GM23338 (cell line): ENCODE measurements around the gene STAC2. TPM values are rescaled to one million over a fixed set of nuclear protein-coding genes. Genes with fewer than 3 reads are reported as not detected.
A peak's percentile ranks its signal among the peaks of the same experiment; 100 is the strongest.

ENCODE experiments used
- ATAC-seq: fragments of 200-7000 bp; cut with Tn5 transposase; 3 replicates; pipeline ENCODE4 v1.9.1; 2020
- DNase-seq: peaks from one replicate; pipeline ENCODE4 v3.0.0-alpha.2; 2015; ENCODE audit warnings: low spot score
- H2AFZ ChIP-seq: fragments of 200-600 bp; sonication (generic); 2 replicates; pipeline ENCODE4 v1.8.0; 2016; ENCODE audit warnings: antibody characterized with exemption, mild to moderate bottlenecking, moderate library complexity
- H3F3A ChIP-seq: fragments of 200-600 bp; sonication (generic); replicated peaks from 2 replicates; pipeline ENCODE4 v1.8.0; 2017; ENCODE audit warnings: antibody characterized with exemption, mixed run types, low read depth
- H3K27ac ChIP-seq: fragments of 200-600 bp; sonication (generic); 2 replicates; pipeline ENCODE4 v1.6.1; 2016; ENCODE audit warnings: low read depth
- H3K27me3 ChIP-seq: fragments of 200-600 bp; sonication (generic); 2 replicates; pipeline ENCODE4 v1.8.0; 2016; ENCODE audit warnings: mild to moderate bottlenecking, mixed run types, moderate library complexity; ENCODE audit not compliant: insufficient read depth
- H3K36me3 ChIP-seq: fragments of 200-600 bp; sonication (generic); 2 replicates; pipeline ENCODE4 v1.8.0; 2016; ENCODE audit warnings: mild to moderate bottlenecking; ENCODE audit not compliant: insufficient read depth
- H3K4me1 ChIP-seq: fragments of 200-600 bp; sonication (generic); 2 replicates; pipeline ENCODE4 v1.8.0; 2016; ENCODE audit warnings: mild to moderate bottlenecking, moderate library complexity; ENCODE audit not compliant: insufficient read depth
- H3K4me2 ChIP-seq: fragments of 200-600 bp; sonication (generic); 2 replicates; pipeline ENCODE4 v1.7.1; 2017; ENCODE audit warnings: mixed run types
- H3K4me3 ChIP-seq: fragments of 200-600 bp; sonication (generic); 2 replicates; pipeline ENCODE4 v1.6.1; 2016; ENCODE audit warnings: mixed run types
- H3K79me2 ChIP-seq: fragments of 200-600 bp; sonication (generic); replicated peaks from 2 replicates; pipeline ENCODE4 v1.8.0; 2017; ENCODE audit warnings: mild to moderate bottlenecking; ENCODE audit not compliant: insufficient read depth
- H3K9me2 ChIP-seq: fragments of 200-600 bp; sonication (generic); 2 replicates; pipeline ENCODE4 v1.8.0; 2017; ENCODE audit not compliant: insufficient read depth
- H4K20me1 ChIP-seq: fragments of 200-600 bp; sonication (generic); replicated peaks from 2 replicates; pipeline ENCODE4 v1.8.0; 2017; ENCODE audit warnings: mild to moderate bottlenecking; ENCODE audit not compliant: insufficient read depth
- H3K27ac Mint-ChIP-seq: 2 replicates; pipeline ENCODE4 v1.8.0; 2020; ENCODE audit warnings: inconsistent platforms, mild to moderate bottlenecking, moderate library complexity, mixed read lengths
- H3K27me3 Mint-ChIP-seq: 3 replicates; pipeline ENCODE4 v1.8.0; 2022; ENCODE audit warnings: low read depth, mild to moderate bottlenecking, moderate library complexity, mixed read lengths, inconsistent platforms; ENCODE audit not compliant: insufficient read depth, poor library complexity
- H3K36me3 Mint-ChIP-seq: 3 replicates; pipeline ENCODE4 v1.8.0; 2021; ENCODE audit warnings: low read depth, mild to moderate bottlenecking, inconsistent platforms, moderate library complexity, mixed read lengths
- H3K4me1 Mint-ChIP-seq: 3 replicates; pipeline ENCODE4 v1.8.0; 2020; ENCODE audit warnings: mild to moderate bottlenecking, inconsistent platforms, mixed read lengths
- H3K4me3 Mint-ChIP-seq: 3 replicates; pipeline ENCODE4 v1.8.0; 2021; ENCODE audit warnings: moderate library complexity, mild to moderate bottlenecking, inconsistent platforms, mixed read lengths
- H3K9me3 Mint-ChIP-seq: 3 replicates; pipeline ENCODE4 v1.8.0; 2020; ENCODE audit warnings: moderate library complexity, mild to moderate bottlenecking, inconsistent platforms, mixed read lengths
- CREB1 ChIP-seq: fragments of 250-450 bp; sonication (Bioruptor Pico); IDR thresholded peaks from 2 replicates; pipeline ENCODE4 v1.5.0; 2020; ENCODE audit warnings: low read depth, mild to moderate bottlenecking, moderate library complexity
- EZH2 ChIP-seq: fragments of 200-600 bp; sonication (generic); IDR thresholded peaks from one replicate; pipeline ENCODE4 v1.8.0; 2017; ENCODE audit warnings: antibody characterized with exemption, mild to moderate bottlenecking, low read depth; ENCODE audit not compliant: unreplicated experiment
- EZH2phosphoT487 ChIP-seq: fragments of 200-600 bp; sonication (generic); IDR thresholded peaks from one replicate; pipeline ENCODE4 v1.8.1; 2018; ENCODE audit warnings: antibody characterized with exemption; ENCODE audit not compliant: unreplicated experiment
- JUNB ChIP-seq: IDR thresholded peaks from one replicate; pipeline ENCODE4 v1.6.1; 2016; ENCODE audit warnings: antibody characterized with exemption; ENCODE audit not compliant: unreplicated experiment
- NANOG ChIP-seq: IDR thresholded peaks from 2 replicates; pipeline ENCODE4 v1.6.1; 2016; ENCODE audit warnings: antibody characterized with exemption, borderline replicate concordance
- POLR2AphosphoS5 ChIP-seq: IDR thresholded peaks from 2 replicates; pipeline ENCODE4 v1.6.1; 2016; ENCODE audit warnings: antibody characterized with exemption, low read depth
- STAT1 ChIP-seq: IDR thresholded peaks from one replicate; pipeline ENCODE4 v1.6.1; 2016; ENCODE audit warnings: antibody characterized with exemption; ENCODE audit not compliant: unreplicated experiment
- ZNF114 ChIP-seq: fragments of 250-450 bp; sonication (Bioruptor Pico); IDR thresholded peaks from 2 replicates; pipeline ENCODE4 v1.5.0; 2020; ENCODE audit warnings: mild to moderate bottlenecking, moderate library complexity
- ZNF331 ChIP-seq: fragments of 250-450 bp; sonication (Bioruptor Pico); IDR thresholded peaks from 2 replicates; pipeline ENCODE4 v1.5.0; 2020; ENCODE audit warnings: low read depth, mild to moderate bottlenecking, moderate library complexity
- polyA plus RNA-seq: library from polyadenylated mRNA; unstranded; fragments of >200 nt; fragmentation: Nextera tagmentation; extraction: Ambion mirVana; gene quantifications from 2 replicates; pipeline ENCODE4 v1.2.1, GENCODE V29; 2016
- total RNA-seq: library from RNA; depleted of rRNA; stranded (reverse); fragments of >200 nt; shearing (Covaris generic); gene quantifications from 2 replicates; pipeline ENCODE4 v1.2.3, GENCODE V29; 2014
- TF ChIP-seq, protein P1 (sequence below): IDR thresholded peaks from one replicate; pipeline ENCODE4 v1.6.1; 2018; ENCODE audit warnings: antibody characterized with exemption; ENCODE audit not compliant: unreplicated experiment
- TF ChIP-seq, protein P2 (sequence below), 2 experiments: fragments of 200-600 bp in 1 of 2; sonication (generic) in 1 of 2; conservative IDR thresholded peaks; 2 replicates each; pipeline versions ENCODE4 v1.5.1 to v1.6.1; 2016 to 2017; ENCODE audit warnings: antibody characterized with exemption in 2 of 2, low read depth in 2 of 2, mild to moderate bottlenecking in 2 of 2, moderate library complexity in 1 of 2
- TF ChIP-seq, protein P3 (sequence below): fragments of 250-450 bp; sonication (Bioruptor Pico); IDR thresholded peaks from 2 replicates; pipeline ENCODE4 v1.5.0; 2020; ENCODE audit warnings: mild to moderate bottlenecking, moderate library complexity
- TF ChIP-seq, protein P4 (sequence below): IDR thresholded peaks from 2 replicates; pipeline ENCODE4 v1.6.1; 2016; ENCODE audit warnings: antibody characterized with exemption

The STAC2 gene
- total and polyA plus RNA-seq, 2 experiments from 2014 or later, result 1.9 to 3.1 TPM

DNA sequence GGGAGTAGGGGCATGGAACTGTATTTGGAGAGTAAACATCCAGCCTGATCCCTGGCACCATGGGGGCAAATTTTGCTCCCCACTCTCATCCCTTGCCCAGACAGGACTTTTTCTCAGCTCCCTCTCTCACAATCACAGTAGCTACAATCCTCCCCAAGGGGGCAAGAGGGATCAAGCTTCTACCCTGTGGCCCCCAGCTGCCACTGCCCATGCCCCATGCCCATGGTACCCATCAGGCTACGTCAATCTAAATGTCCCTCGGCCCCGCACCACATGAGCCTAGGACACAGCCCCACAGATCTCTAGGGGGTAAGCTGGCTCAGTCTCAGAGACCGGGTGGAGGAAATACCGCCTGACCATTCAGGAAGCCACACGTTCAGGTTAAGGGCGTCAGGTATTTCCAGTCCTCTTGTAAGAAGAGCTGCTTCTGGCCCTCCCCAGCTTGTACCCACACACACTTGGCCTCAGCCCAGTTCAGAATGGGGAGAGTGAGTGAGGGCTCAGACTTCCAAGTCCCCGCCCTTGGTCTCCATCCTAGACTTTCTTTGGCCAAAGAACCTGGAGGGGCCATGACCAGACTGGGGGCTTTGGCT, 30.1 kb downstream of the STAC2 start:
- Histone ChIP-seq H3K4me3 (peak overlapping the region; percentile 93), H3K27me3 (no peaks in the 10 kb centered on the region), H3K4me1 (peaks cover 32% of the 10 kb centered on the region), H3K27ac (no peak overlapping the region), H4K20me1 (peaks cover 9% of the 10 kb centered on the region), H3F3A (peaks cover 11% of the 10 kb centered on the region), H3K4me2 (peak overlapping the region; percentile 89), H3K36me3 (peaks cover 5% of the 10 kb centered on the region), H2AFZ (no peak overlapping the region), H3K79me2 (peaks cover 28% of the 10 kb centered on the region), H3K9me2 (no peaks in the 10 kb centered on the region)
- peak overlapping the region; percentile 88 for H3K4me3 Mint-ChIP-seq
- TF ChIP-seq EZH2 (no peak), POLR2AphosphoS5 (no peak), ZNF331 (no peak), EZH2phosphoT487 (no peak), JUNB (no peak), NANOG (no peak), STAT1 (no peak), ZNF114 (no peak), CREB1 (CRISPR knock-in tag) (no peak)
- TF ChIP-seq, protein P1, sequence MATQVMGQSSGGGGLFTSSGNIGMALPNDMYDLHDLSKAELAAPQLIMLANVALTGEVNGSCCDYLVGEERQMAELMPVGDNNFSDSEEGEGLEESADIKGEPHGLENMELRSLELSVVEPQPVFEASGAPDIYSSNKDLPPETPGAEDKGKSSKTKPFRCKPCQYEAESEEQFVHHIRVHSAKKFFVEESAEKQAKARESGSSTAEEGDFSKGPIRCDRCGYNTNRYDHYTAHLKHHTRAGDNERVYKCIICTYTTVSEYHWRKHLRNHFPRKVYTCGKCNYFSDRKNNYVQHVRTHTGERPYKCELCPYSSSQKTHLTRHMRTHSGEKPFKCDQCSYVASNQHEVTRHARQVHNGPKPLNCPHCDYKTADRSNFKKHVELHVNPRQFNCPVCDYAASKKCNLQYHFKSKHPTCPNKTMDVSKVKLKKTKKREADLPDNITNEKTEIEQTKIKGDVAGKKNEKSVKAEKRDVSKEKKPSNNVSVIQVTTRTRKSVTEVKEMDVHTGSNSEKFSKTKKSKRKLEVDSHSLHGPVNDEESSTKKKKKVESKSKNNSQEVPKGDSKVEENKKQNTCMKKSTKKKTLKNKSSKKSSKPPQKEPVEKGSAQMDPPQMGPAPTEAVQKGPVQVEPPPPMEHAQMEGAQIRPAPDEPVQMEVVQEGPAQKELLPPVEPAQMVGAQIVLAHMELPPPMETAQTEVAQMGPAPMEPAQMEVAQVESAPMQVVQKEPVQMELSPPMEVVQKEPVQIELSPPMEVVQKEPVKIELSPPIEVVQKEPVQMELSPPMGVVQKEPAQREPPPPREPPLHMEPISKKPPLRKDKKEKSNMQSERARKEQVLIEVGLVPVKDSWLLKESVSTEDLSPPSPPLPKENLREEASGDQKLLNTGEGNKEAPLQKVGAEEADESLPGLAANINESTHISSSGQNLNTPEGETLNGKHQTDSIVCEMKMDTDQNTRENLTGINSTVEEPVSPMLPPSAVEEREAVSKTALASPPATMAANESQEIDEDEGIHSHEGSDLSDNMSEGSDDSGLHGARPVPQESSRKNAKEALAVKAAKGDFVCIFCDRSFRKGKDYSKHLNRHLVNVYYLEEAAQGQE, result no peak
- TF ChIP-seq, protein P2, sequence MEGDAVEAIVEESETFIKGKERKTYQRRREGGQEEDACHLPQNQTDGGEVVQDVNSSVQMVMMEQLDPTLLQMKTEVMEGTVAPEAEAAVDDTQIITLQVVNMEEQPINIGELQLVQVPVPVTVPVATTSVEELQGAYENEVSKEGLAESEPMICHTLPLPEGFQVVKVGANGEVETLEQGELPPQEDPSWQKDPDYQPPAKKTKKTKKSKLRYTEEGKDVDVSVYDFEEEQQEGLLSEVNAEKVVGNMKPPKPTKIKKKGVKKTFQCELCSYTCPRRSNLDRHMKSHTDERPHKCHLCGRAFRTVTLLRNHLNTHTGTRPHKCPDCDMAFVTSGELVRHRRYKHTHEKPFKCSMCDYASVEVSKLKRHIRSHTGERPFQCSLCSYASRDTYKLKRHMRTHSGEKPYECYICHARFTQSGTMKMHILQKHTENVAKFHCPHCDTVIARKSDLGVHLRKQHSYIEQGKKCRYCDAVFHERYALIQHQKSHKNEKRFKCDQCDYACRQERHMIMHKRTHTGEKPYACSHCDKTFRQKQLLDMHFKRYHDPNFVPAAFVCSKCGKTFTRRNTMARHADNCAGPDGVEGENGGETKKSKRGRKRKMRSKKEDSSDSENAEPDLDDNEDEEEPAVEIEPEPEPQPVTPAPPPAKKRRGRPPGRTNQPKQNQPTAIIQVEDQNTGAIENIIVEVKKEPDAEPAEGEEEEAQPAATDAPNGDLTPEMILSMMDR (conservative IDR thresholded peaks at IDR 0.05; ENCODE audit: low read depth in 2 of 2), result no peak
- TF ChIP-seq, protein P3, sequence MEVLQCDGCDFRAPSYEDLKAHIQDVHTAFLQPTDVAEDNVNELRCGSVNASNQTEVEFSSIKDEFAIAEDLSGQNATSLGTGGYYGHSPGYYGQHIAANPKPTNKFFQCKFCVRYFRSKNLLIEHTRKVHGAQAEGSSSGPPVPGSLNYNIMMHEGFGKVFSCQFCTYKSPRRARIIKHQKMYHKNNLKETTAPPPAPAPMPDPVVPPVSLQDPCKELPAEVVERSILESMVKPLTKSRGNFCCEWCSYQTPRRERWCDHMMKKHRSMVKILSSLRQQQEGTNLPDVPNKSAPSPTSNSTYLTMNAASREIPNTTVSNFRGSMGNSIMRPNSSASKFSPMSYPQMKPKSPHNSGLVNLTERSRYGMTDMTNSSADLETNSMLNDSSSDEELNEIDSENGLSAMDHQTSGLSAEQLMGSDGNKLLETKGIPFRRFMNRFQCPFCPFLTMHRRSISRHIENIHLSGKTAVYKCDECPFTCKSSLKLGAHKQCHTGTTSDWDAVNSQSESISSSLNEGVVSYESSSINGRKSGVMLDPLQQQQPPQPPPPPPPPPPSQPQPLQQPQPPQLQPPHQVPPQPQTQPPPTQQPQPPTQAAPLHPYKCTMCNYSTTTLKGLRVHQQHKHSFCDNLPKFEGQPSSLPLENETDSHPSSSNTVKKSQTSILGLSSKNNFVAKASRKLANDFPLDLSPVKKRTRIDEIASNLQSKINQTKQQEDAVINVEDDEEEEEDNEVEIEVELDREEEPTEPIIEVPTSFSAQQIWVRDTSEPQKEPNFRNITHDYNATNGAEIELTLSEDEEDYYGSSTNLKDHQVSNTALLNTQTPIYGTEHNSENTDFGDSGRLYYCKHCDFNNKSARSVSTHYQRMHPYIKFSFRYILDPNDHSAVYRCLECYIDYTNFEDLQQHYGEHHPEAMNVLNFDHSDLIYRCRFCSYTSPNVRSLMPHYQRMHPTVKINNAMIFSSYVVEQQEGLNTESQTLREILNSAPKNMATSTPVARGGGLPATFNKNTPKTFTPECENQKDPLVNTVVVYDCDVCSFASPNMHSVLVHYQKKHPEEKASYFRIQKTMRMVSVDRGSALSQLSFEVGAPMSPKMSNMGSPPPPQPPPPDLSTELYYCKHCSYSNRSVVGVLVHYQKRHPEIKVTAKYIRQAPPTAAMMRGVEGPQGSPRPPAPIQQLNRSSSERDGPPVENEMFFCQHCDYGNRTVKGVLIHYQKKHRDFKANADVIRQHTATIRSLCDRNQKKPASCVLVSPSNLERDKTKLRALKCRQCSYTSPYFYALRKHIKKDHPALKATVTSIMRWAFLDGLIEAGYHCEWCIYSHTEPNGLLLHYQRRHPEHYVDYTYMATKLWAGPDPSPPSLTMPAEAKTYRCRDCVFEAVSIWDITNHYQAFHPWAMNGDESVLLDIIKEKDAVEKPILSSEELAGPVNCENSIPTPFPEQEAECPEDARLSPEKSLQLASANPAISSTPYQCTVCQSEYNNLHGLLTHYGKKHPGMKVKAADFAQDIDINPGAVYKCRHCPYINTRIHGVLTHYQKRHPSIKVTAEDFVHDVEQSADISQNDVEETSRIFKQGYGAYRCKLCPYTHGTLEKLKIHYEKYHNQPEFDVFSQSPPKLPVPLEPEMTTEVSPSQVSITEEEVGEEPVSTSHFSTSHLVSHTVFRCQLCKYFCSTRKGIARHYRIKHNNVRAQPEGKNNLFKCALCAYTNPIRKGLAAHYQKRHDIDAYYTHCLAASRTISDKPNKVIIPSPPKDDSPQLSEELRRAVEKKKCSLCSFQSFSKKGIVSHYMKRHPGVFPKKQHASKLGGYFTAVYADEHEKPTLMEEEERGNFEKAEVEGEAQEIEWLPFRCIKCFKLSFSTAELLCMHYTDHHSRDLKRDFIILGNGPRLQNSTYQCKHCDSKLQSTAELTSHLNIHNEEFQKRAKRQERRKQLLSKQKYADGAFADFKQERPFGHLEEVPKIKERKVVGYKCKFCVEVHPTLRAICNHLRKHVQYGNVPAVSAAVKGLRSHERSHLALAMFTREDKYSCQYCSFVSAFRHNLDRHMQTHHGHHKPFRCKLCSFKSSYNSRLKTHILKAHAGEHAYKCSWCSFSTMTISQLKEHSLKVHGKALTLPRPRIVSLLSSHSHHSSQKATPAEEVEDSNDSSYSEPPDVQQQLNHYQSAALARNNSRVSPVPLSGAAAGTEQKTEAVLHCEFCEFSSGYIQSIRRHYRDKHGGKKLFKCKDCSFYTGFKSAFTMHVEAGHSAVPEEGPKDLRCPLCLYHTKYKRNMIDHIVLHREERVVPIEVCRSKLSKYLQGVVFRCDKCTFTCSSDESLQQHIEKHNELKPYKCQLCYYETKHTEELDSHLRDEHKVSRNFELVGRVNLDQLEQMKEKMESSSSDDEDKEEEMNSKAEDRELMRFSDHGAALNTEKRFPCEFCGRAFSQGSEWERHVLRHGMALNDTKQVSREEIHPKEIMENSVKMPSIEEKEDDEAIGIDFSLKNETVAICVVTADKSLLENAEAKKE, result no peak
- TF ChIP-seq, protein P4, sequence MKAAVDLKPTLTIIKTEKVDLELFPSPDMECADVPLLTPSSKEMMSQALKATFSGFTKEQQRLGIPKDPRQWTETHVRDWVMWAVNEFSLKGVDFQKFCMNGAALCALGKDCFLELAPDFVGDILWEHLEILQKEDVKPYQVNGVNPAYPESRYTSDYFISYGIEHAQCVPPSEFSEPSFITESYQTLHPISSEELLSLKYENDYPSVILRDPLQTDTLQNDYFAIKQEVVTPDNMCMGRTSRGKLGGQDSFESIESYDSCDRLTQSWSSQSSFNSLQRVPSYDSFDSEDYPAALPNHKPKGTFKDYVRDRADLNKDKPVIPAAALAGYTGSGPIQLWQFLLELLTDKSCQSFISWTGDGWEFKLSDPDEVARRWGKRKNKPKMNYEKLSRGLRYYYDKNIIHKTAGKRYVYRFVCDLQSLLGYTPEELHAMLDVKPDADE, result no peak
- H3K27me3 Mint-ChIP-seq, result peaks cover 19% of the 10 kb centered on the region
- DNase-seq (no peak), ATAC-seq (no peak)
- no peak overlapping the region for H3K27ac Mint-ChIP-seq
- peaks cover 37% of the 10 kb centered on the region for H3K36me3 Mint-ChIP-seq
- H3K9me3 Mint-ChIP-seq, result no peaks in the 10 kb centered on the region
- H3K4me1 Mint-ChIP-seq, result peaks cover 38% of the 10 kb centered on the region
